Embryonic facial prominence (tissue), 1 donor: ENCODE results near the gene CADM1.

ENCODE experiments used
- DNase-seq: peaks from one replicate; pipeline ENCODE4 v3.0.0-alpha.2; 2016; ENCODE audit errors: extremely low spot score

The CADM1 gene

DNA sequence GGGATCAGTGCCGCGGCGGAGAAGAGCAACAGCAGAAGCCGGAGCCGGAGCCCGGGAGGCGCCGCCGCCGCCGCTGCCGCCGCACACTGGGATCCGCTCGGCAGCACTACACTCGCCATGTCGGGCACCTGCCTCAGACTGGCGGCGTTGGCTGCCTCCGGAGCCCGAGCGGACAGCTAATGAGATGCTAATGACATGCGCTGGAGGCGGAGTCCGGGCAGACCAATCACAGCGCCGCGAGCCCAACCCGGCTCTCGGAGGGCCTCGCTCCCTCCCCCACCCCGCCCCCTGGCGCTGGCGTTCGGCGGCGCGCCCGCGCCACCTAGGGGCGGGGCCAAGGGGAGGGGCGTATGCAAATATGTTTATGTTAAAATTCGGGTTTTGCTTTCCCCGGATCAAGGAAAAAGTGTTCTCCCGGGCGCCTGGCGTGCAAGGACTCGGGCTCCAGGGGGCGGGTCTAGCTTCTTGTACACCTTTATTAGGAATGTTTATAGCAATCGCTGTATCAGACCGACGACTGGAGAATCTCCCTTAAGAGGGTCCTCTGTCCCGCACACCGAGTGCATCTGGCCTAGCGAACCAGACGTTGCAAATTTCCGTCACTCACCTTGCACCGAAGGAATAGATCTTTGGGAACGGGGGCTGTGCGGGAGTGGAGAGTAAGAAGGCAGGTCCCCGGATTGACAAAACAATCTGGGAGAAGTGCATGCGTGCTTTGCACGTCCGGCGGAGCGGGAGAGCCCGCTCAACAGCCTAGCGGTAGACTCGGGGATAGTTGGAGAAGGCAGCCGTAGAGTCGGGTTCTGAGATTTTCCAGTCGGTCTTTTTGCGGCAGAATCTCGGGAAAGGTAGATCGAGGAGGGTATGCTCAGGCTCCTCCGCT is at the start of gene CADM1:
Gene CADM1 (minus strand): TSS at position 140 of the 883 bp plus-strand sequence.
- peak; percentile 92 for DNase-seq

DNA sequence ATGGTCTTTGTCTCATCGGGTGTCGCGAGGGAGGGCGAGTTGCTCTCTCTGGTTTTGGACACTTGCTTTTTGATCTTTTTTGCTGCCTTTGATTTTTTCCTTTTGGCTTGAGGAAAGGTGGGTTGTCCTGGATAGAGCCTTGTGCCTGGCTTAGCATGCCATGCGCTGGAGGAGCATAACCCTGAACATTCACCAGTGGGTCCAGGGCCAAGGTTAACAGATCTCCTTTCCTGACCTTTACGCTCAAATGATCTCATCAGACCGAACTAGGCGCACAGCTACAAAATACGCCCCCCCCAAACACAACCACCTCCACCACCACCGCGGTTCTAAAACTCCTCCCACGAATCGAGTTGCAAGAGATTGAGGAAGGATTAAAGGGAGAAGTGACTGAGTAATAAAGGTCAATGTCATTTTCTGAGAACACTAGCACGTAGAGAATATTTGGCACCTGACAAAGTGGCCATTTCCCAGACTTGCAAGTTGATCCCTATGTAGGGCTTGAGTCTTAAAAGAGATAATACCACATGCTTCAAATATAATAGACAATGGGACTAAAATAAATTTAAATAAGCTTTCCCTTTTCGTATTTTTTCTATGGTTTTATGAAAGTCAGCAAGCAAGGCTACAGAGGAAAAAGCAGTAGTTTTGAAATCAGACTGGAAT is 48.7 kb upstream of the CADM1 start:
- DNase-seq = no peak

DNA sequence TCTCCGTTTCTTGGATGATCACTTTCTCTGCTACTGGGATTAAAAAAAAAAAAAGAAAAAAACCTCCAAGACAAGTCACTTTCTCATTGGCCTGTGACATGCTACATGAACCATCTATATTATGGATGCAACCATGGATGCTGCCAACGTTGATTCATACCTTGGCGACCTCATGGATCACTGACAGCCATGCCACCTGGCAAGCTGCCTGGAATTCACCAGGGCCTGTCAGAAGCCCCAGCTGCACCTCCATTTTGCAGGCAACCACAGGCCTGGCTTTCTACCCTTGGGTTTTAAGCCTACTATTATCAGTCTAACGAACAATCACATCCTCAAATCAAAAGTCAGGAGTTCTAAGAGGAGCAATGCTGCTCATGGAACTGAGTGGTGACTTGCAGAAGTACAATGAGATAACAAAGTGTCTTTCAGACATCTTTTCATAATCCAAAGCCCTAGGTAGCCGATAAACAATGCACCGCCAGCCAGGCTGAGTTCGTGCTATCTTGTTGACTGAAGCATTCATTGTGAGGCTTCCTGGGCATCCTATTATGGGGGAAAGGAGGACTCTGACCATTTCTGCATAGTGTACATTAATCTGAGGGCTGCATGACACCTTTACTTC is 48.0 kb upstream of the CADM1 start:
- DNase-seq = no peak

DNA sequence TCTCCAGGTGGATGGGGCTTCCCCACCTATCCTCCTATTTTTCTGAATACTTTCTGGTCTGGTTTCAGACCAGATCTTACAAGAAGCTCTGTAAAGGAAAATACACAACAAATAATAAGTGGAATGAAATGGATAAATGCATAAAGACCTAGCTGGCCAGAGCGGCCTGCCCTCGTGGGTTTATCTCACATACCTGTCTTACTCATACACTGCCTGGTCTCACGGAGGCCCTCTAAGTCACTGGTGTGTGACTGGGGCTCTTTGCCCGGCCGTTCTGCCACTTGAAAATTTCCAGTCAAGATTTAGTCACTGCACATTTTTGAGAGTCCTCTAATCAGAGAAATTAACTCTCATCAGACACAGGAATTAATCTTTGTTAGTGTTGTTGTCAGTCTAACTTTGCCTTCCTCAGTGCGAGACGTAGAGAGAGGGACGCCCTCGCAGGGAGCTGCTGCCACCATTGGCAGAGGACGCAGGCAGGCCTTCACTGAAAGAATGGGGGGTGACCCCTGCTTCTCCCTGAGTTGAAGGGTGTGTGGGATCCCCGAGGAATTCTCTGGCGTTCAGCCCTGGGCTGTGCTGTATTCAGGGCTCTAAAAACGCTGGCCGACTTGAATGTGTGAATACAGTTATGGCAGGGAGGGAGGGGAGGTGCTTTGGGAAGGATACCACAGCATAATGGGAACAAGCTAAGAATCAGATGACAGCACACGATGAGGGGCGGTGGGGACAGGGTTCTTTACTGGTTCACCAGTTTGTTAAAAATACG is 46.3 kb upstream of the CADM1 start:
- no peak for DNase-seq

DNA sequence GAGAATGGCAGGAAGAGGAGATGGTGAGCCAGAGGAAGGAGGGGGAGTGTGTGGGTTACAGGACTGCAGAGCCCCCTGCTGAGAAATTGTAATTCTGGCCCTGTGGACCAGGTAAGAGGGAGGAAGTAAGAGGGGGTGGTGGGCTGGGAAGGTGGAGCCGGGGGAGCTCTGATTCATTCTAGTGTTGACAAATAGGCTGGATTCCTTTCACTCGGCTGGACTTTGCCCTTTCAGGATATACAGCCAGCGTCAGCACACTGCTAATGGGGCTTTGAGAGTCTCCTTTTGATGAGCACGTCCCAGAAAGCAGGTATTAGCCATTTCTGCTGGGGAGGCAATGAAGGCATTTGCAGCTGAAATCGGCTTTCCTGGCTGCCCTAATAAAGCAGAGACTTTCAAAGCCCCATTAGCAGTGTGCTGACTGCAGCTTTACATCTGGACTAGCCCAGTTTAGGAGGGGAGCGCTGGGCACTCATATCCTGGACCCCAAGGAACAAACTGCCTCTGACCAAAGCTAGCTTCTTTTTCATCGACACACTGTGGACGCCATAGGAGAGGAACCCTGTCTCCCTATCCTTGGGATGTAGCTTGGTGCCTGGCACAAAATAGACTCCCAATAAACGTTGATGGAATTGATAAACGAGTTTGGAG is 44.8 kb upstream of the CADM1 start:
- DNase-seq = no peak

DNA sequence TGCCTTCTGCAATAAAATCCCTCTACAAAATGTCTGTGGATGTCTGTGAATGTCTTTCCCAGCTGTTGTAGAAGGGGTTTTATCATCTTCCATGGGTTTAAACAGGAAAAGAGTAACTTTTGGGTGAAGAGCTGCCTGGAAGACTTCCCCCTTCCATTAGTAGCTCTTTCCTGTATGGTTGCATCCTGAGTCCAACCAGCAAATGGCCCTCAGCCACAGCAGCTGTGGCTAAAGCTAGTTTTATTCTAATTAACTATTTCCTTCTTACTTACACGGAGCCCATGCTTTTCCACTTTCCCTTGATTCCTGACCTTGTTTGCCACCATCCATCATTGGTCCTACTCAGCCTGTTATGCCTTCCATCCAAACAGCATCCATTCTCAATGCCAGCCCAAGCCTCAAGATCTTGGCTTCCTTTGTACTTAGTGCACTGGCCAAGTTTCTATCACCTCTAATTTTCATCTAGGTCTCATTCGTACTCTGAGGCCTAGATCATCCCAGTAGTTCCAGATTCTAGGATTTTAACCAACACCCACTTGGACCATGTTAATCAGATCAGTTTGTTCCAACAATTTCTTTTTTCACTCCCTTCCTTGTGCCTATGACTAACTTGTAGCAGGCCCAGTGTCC is 41.5 kb upstream of the CADM1 start:
- peak; percentile 41 for DNase-seq

DNA sequence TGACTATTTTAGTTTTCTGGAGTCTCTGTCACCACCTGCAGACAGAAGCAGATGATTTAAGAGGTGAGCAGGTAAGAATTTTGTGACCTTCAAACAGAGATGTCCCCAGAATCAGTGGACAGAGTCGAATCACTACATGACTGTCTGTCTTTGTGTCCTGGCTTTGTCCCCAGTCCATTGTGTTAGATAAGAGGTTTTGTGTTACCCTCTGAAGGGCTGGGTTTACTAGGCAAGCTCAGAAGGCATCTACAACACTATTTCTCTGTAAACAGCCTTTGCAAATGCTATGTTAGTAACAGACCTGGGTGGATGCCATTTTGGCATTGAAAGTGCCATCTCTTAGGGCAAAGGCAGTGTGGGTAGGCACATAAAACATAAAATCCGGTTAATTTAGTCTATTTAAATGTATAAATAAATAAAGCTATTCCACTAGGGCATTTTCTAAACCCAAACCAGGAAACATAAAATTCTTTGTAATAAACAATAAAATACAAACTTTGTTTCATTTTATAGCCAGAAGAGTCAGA is 40.3 kb upstream of the CADM1 start:
- DNase-seq = no peak

DNA sequence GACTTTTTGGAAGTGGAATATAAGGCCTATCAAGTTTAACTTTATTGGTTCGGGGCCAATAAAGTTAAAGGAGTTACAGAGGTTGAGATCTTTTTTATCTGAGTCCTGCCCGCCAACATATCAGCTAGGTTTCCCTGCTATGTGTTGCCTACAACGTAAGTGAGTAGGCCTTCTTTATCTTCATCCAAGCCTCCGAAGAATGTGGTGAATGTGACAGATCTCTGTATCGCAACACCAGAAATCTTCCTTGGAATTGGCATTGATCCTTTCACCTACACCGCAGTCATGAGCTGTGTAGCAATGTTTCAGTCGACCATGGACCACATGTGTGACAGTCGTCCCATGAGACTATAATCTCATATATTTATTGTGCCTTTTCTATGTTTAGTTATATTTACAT is 37.3 kb upstream of the CADM1 start:
- no peak for DNase-seq

DNA sequence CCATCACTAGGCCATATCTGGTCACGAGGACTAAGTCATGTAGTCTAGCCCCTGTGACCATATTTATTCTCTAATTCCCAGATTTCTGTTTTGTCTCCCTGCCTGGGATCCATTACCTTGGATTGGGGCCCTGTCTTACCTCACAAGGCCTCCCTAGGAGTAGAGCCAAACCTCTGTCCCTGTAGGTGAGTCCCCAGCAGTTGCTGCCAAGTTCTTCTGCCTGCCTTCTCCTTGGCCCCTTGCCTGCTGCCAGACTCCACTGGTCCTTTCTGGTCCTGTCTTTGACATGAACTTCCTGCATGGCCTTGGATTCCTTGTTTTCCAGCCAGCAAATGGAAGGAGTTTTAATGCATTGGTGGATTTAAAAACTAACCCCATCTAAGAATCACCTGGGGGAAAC is 35.6 kb upstream of the CADM1 start:
- DNase-seq = no peak

DNA sequence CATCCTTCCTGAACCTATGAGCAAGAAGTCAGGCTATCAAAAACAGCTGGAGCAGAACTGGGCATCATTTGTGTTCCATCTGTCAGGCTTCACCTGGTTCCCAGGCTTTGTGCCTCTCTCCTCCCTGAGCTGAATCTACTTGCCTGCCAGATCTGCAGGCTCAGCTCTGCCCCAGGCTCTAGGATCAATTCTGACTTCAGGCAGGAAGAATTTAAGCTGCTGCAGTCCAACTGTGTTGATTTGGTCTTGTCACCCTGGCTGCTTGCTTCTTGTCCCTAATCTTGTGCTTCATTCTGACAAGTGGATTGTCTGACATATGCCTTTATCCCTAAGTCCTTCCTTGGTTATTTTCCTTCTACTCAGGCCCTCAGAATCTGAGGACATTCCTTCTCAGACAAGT is 31.6 kb upstream of the CADM1 start:
- DNase-seq = no peak

DNA sequence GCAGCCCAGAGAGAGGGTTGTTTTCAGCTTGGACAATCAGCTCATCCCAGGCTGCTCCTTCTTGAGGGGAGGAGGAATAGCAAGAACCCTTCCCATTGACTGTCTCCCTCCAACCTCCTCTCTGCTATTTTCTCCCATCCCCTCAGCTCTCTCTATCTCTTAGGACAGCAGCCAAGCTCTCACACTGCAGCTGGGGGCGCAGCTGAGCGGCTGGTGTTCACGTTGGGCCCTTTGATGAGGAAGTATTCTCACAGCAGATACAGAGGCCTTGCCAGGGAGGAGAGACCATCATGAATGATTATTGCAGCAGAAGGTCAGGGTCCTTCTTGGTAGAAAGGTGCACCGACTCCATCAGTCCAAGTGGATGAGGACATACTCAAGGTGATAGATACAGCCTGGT is 26.5 kb upstream of the CADM1 start:
- DNase-seq = no peak

DNA sequence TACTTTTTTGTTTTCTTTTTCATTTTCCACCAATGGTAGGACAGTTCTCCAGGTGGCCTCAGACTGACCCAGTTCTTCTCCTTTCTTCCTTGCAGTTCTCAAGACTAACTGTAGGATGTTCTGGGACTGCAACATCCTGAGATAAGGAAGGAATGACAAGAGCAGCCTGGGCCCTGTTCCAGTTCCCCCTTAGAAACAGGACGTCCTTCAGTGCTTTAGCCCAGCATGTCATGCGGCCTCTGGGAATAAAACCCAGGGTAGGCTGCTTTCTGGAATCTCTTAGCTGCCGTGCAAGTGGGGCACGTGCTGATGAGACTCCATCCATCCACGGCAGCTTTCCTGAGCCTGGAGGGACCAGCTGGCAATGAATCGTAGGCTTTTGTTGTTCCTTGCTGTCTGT is 24.0 kb upstream of the CADM1 start:
- DNase-seq = no peak

DNA sequence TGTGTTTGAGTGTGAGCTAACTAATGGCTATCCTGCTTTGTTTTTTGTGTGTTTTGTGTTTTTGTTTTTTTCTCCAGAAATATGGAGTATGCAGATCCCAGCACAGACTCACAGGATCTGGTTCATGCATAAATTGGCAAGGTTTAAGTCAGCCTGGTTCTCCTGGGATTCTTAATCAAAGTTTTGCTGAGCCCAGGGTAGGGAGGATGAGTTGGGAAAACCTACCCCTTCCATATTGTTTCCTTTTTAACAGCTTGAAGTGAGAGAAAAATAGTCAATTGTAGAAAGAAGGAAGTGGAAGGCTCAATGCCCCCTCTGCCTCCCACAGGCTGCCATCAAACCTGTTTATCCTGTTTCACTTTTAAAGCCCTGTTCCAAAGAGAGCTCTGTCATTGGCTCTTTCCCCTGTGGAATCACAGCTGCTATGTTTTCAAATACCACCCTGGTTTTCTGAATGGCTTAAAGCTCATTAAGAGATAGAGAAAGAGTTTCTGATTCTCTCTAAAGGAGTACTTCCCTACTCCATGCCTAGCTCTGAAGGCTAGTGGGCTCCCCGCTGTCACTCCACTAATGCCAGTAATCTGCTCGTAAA is 23.4 kb upstream of the CADM1 start:
- DNase-seq = no peak

DNA sequence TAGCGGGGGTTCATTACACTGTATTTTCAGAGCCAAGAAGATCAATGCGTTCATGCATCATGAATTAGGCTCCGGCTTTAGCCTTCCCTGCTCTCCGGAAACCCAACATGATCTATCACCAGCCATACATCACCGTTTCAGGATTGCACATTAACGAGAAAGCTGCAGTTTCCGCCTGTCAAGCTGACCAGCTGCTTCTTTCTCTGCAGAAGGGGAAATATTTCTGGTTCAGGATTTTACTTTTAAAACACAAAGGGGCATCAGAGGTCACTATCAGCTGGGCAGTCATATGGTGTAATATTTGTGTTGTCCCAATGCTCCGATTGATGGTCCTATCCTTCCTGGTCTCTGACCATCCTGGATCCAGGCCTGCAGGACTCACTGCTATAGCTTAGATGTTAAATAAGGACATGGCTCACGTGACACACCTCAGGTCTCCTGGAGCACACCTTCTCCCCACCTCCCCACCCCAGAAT is 21.4 kb upstream of the CADM1 start:
- DNase-seq = no peak

DNA sequence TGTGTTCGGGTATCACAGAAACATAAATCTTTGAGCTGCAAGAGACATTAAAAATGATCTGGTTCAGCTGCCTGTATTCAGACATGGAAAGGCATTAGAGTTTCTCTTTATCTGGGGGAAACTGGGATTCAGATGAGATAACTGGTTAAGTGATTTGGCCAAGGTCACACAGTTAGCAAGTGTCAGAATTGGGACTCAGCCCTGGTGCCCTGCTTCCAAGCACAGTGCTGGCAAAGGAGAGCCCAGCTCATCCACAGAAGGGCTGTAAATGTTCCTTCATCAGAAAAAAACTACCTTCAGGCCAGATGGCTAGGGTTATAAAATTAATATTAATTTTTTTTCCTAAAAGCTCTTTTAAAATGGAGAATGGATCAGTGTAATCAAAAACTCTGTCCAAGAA is 20.4 kb upstream of the CADM1 start:
- DNase-seq = no peak

DNA sequence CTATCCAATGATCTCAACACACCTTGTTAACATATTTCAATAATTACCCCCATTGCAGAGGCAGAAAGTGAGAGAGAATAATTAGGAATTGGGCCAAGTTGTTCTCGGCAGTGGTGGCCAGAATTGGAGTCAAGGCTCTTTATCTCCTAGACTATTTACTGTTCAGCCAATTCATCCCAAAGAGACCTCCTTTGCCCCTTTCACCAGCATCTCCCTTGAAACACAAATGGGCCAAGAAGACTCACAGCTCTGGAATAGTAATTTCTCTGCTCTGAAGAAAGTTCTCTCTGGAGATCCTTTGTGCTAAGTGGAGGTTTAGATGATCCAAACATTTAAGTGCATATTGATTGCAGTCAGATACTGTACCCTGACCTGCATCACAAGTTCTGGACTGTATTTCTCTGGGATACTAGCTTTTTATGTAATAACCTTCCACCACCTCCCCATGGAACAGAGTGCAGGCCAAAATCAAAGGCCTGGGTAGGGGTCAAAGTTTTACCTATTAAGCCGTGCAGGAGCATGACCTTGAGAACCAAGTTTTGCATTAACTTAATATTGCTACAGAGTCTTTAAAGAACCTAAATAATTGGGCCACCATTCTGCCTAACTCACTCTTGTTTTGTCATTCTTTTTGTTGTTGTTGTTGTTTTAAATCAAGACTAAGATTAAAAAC is 19.6 kb upstream of the CADM1 start:
- no peak for DNase-seq

DNA sequence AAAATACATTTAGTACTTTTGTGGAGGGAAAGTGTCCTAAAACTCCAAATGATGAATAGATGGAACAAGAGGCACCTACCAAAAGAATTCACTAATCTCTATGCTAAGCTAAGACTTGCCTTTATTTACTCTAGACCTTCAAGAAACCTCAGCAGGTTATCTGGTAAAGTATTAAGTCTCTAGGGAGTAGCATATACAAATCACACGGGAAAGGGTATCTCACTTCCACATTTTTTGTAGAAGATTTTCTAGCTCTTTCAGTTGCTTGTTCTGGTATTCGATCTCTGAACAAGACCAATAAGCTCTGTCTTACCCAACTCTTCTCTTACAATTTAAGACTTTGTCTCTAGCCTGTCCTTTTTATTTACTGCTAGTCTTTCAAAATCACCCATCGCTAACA is 18.1 kb upstream of the CADM1 start:
- DNase-seq = no peak

DNA sequence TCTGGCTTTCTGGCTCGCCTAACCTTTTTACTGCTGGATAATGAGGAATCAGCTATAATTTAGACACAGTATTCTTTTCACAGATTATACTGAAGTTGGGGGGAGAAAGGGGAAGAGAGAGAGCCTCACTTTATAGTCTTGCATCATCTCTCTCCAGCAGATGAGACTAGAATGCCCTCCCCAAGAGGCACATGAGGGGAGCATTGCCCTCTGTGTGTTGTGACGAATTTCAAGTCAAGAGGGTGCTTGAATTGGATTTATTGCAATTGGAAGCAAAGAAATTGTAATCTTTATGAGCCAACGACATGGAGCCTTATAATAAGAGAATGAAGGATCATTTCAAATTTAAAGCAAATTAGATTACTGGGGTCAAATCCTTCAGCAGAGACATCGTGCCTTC is 17.6 kb upstream of the CADM1 start:
- DNase-seq = no peak

DNA sequence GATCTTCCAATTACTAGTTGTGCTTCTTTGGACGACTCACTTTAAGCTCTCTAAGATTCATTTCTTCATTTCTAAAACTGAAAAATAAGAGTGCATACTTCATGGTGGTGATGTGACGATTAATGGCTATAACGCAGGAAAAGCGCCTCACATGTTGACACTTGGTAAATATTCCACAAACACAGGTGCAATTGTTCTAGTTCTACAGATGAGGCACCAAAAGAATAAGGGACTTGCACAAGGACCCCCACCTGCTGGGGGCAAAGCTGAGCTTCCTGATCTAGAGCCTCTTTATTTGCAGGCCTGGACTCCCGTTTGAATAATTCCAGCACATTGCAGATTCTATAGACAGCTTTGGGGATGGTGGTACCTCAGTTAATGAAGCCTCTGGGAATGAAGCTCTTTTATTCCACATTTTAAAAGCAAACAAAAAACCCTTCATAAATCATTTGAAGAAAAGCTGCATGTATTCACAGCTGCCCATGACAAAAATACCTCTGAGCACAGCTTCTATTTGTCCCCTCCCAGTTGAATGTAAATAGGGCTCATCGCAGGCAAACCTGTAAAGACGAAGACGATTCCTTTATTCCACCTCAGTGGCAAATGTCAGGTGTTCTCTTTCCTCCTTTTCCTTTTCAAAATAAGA is 14.9 kb upstream of the CADM1 start:
- no peak for DNase-seq
